ENCODE results near the gene ERMP1.

- TF ChIP-seq ELK1 (IDR thresholded peaks at IDR 0.05; ENCODE audit: low read depth, low read length): no peak
- TF ChIP-seq SP1 (IDR thresholded peaks at IDR 0.05; ENCODE audit: low read depth, low read length): no peak
- no peak for TF ChIP-seq NFYB (IDR thresholded peaks at IDR 0.05; ENCODE audit: insufficient read depth, low read depth, low read length)
- no peak for TF ChIP-seq EP300 (IDR thresholded peaks at IDR 0.05; ENCODE audit: borderline replicate concordance in 1 of 2, control insufficient read depth in 1 of 2, low read depth in 2 of 2, low read length in 2 of 2)
- no peak for TF ChIP-seq NRF1 (conservative IDR thresholded peaks at IDR 0.05; ENCODE audit: low read depth, low read length)
- no peak for TF ChIP-seq POLR2A (IDR thresholded peaks at IDR 0.05; ENCODE audit: low read depth, low read length)
- TF ChIP-seq CREM (IDR thresholded peaks at IDR 0.05; ENCODE audit: low read depth): no peak
- no peak for TF ChIP-seq ATF7 (IDR thresholded peaks at IDR 0.05; ENCODE audit: low read depth)
- TF ChIP-seq ZNF24 (IDR thresholded peaks at IDR 0.05): no peak
- no peak for TF ChIP-seq RBBP5 (conservative IDR thresholded peaks at IDR 0.05)
- TF ChIP-seq HDAC6 (IDR thresholded peaks at IDR 0.05; ENCODE audit: unreplicated experiment): no peak
- no peak for TF ChIP-seq JUND (IDR thresholded peaks at IDR 0.05; ENCODE audit: low read depth, low read length)
- TF ChIP-seq, protein P1, sequence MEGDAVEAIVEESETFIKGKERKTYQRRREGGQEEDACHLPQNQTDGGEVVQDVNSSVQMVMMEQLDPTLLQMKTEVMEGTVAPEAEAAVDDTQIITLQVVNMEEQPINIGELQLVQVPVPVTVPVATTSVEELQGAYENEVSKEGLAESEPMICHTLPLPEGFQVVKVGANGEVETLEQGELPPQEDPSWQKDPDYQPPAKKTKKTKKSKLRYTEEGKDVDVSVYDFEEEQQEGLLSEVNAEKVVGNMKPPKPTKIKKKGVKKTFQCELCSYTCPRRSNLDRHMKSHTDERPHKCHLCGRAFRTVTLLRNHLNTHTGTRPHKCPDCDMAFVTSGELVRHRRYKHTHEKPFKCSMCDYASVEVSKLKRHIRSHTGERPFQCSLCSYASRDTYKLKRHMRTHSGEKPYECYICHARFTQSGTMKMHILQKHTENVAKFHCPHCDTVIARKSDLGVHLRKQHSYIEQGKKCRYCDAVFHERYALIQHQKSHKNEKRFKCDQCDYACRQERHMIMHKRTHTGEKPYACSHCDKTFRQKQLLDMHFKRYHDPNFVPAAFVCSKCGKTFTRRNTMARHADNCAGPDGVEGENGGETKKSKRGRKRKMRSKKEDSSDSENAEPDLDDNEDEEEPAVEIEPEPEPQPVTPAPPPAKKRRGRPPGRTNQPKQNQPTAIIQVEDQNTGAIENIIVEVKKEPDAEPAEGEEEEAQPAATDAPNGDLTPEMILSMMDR (IDR thresholded peaks at IDR 0.05 in 2 of 3, conservative IDR thresholded peaks at IDR 0.05 in 1 of 3; ENCODE audit: control insufficient read depth in 2 of 3, extremely low read depth in 1 of 3, insufficient read depth in 1 of 3, low read depth in 3 of 3, low read length in 3 of 3): no peak
- TF ChIP-seq, protein P2, sequence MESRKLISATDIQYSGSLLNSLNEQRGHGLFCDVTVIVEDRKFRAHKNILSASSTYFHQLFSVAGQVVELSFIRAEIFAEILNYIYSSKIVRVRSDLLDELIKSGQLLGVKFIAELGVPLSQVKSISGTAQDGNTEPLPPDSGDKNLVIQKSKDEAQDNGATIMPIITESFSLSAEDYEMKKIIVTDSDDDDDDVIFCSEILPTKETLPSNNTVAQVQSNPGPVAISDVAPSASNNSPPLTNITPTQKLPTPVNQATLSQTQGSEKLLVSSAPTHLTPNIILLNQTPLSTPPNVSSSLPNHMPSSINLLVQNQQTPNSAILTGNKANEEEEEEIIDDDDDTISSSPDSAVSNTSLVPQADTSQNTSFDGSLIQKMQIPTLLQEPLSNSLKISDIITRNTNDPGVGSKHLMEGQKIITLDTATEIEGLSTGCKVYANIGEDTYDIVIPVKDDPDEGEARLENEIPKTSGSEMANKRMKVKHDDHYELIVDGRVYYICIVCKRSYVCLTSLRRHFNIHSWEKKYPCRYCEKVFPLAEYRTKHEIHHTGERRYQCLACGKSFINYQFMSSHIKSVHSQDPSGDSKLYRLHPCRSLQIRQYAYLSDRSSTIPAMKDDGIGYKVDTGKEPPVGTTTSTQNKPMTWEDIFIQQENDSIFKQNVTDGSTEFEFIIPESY (IDR thresholded peaks at IDR 0.05): no peak
Observed at GRCh38 chr9:5783982-5784381, 48.9 kb downstream of the ERMP1 start.

Measured in GM12878 (cell line).